Measurements from ENCODE around the gene MAP7D1.

Gene MAP7D1

DNA sequence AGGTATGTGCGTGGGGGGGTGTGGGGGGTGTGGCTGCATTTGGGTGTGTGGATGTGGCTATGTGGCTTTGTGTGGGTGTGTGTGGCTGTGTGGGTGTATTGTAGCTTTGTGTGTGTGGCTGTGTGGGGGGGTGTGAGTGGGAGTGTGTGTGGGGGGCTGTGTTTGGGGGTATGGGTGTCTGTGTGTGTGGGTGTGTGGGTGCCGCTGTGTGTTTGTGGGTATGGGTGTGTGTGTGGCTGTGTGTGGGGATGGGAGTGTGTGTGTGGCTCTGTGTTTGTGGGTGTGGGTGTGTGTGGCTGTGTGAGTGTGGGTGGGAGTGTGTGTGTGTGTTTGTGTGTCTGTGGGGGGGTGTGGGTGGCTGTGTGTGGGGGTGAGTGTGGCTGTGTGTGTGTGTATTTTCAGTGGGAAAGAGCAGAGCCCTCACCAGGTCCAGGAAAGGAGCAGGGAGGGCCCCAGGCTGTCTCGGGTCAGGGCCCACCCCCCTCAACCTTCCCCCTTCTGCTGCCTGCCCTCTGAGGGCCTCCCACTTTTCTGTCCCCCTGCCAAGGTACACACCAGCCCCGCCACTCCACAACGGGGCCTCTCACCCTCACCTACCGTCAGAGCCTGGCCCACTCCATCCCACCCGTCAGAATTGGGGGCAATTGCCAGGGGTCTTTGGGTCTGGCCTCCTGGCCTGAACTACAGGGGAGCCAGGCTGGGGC, 29.0 kb upstream of the MAP7D1 start:
- DNase-seq (ENCODE audit: low spot score), result no peak

DNA sequence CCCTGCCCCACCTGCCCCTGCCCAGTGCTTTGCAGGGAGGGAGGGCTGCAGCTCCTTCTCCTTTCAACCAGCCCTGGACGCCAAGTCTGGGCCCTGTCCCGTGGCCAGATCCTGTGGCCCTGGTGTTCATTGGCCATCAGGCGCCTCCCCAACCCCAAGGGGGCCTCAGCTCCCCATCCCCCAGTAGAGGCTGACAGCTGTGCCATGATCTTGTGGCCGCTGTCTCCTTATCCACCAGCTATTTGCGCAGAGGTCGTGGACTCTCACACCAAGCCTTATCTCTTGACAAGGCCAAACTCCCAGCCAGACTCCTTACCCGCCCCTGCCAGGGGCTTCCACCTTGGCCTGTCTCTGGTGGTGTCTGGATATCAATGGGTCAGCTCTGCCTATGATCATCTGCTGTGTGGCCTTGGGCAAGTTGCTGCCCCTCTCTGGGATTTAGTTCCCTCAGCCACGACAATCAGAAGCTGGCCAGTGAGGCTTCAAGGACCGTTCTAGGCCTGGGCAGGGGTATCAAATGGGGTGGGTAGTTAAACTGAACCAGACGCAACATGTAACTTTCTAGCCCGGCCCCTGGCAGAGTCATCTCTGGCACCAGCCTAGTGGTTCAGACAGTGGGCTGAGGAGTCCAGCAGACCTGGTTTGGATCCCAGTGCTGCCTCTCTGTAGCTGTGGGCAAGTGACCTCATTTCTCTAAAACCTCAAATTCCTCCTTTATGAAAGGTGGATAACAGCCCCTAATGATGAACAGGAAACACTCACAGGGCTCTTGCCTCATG, 27.6 kb upstream of the MAP7D1 start:
- no peak for DNase-seq (ENCODE audit: low spot score)

DNA sequence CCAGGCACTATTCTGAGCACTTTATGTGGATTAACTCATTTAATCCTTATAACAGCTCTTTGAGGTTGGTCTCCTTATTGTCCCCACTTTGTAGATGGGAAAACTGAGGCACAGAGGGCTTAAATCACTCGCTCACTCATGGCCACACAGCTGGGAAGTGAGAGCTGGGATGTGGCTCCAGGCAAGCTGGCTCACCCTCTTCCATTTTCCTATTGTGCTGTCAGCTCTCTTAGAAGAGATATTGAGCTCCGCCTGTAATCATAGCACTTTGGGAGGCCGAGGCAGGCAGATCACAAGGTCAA, 27.1 kb upstream of the MAP7D1 start:
- no peak for DNase-seq (ENCODE audit: low spot score)

DNA sequence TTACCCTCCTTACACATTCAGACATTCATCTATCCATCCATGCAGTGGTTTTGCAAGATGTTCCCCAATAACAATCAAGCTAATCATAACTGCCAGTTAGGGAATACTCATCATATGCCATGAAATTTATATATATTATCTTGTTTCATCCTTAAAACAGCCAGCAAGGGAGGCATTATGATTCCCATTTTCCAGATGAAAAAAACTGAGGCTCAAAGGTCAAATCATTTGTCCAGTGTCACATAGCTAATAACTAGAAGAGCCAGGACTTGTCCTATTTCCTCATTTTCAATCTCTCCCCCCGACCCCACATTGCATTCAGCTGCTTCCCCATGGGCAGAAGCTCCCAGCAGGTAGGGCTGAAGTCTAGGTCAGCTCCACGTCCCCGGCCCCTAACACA, 23.9 kb upstream of the MAP7D1 start:
- DNase-seq (ENCODE audit: low spot score), result no peak

DNA sequence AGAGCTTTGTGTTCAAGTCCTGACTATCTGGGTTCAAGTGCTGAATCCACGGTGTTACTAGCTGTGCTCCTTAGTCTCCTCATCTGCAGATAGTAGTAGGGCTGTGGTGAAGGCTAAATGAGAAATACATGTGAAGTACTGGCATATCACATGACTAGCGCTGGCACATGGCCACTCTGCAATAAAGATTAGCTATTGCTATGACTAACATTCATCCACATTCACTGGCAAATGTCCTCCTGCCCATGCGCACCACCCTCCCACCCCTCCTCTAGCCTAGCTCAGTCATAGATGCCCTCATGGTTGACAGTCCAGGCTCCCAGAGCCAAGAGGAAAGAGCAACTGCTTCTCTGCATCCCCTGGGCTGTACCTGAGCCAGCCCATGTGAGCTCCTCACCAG, 22.5 kb upstream of the MAP7D1 start:
- no peak for DNase-seq (ENCODE audit: low spot score)

DNA sequence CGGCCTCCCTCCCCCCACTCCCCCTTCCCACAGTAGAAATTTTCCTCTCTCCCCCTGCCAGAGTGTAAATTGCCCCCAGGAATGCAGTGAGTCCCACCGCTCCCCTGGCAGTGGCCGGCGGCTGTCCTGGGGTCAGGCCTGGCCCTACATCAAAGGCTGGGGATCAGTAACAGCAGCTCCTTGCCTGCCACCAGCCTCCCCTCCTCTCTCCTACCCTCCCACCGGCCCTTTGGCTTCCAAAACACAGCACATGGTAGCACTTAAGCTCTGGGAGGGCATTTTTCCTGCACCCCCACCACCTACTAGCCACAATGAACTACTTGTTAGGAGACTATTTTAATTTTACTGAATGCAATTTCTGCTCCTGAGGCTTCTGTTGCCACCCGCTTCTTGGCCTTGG, 21.9 kb upstream of the MAP7D1 start:
- no peak for DNase-seq (ENCODE audit: low spot score)

DNA sequence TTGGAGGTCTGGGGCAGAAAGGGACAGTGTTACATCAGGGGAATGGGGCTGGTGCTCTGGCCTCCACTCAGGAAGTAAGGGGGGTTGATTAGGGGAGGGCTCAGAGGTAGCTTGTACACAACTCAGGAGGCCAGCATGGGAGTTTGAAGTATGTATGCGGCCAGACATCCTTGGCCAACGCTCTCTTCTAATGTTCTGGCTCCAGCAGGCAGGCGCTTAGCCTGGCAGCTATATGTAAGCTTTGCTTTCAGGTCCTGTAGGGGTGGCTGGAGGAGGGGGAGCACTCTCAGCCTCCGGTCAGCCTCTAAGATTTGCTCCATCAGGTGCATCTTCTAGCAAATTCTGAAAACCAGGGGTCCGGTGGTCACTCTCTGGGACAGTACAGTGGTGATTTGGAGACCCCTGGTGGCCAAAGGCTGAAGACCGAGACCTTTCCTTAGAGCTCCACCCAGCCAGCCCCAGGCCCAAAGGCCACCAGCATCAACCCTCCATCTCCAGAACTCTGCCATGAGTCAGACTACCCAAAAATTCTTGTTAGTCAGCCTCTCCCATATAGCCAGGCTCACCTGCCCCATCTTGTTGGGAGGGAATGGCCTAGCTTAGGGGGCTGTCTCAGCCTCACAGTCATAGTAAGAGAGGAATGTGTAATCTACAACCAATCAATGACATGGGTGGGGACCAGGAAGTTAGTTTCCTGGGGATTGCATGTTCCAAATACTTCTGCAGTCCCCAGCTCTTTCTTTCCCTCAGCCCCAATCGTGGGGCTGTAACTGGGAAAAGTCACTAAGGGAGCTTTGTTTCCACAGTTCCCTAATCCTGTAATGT, 21.2 kb upstream of the MAP7D1 start:
- DNase-seq (ENCODE audit: low spot score), result peak; percentile 54

DNA sequence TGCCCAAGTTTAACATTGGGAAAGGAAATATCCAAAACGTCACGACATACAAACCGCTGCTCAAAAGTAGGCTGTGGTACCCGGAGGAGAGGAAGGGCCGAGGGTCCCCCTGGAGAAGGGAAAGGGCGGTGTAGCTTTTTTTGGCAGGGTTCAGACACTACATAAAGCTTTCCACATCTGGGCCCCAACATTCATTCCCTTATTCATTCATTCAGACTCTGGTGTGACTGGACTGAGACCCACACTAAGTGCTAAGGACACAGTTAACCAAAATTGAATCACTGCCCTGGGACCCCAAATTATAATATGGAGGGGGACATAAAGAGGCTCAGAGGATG, 20.7 kb upstream of the MAP7D1 start:
- no peak for DNase-seq (ENCODE audit: low spot score)

DNA sequence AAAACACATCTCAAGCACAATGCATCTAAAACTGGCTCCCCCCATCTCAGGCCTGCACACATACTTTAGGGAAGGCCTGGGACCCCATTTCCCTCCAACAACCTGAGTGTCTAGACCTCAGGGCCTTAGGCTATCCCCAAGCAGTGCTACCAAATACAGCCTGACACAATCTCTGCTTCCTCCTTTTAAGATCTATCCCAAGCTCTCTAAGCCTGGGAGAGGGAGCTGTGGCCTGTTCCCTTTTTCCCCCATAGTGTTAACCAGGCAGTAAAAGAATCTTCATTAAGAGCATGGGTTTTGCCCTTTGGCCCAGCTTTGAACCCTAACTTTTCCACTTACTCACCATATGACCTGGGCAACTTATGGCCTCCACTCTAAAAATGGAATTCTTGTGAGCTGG, 20.2 kb upstream of the MAP7D1 start:
- no peak for DNase-seq (ENCODE audit: low spot score)

DNA sequence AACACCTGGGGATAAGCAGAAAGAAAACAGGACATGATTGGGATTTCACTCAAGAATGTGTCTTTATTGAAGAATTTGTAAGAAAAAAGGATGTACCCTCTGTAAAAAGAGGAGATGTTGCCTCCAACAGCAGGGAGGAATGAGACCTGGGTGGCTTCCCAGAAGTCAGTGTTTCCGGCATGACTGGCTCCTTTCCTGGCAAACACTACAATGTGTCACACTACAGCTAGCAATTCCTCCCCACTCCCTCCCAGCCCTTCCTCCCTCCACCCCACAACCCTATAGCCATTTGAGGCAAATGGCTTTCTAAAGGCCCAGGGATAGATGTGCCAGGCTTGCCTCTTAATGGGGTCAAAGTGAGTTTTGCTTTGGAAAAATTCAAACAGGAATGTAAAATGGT, 19.4 kb upstream of the MAP7D1 start:
- DNase-seq (ENCODE audit: low spot score), result no peak

DNA sequence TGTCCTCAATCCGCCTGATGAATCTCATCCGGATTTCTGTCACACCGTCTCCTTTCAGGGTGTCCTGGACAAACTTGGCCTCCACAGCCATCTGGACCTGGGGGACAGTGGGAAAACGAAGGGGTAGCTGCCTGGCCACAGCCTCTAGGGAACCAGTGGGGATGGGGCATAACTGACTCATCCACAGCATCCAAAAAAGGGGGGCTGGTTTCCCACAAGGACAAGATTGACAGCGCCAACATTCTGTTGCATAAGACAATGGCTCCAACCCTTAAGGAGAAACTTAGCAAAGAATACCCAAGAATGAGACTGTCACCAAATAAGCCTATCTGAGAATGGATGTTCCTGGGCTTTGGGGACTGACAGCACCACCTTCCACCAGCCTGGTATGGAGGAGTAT, 18.7 kb upstream of the MAP7D1 start:
- no peak for DNase-seq (ENCODE audit: low spot score)

DNA sequence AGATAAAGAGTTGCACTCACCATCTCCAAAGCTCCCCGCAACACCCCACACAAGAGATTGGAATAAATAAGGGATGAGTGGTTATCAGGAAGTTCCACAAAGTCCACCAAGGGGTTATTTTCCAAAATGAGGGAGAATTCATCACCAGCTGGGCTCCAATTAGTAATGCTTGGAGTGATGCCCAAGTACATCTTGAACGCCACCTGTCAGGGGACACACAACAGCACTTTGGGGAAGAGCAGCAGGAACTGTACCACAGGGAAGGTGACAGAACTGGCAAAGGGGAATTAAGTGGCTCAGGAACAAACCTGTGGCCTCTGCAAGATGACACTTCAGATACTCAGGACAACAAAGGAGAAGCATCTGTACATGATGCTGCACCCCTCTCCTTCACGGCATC, 18.2 kb upstream of the MAP7D1 start:
- DNase-seq (ENCODE audit: low spot score), result no peak

DNA sequence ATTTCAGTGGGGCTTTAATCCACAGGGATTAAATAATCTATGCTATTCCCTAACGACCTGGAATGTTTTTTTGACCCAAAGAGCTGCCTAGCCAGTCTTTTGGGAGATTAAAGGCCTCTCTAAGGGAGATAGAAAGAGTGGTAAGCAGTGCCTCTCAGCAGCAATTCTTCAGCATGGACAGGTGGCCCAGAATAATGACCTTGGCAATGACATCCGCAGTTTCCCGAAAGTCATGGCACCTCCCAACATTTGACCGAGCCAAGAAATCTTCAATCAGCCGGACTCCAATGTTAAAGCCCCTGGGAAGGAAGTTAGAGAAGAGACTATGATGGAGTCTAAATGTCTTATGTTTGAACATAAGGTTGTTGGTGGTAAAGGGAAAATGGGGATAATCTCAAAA, 16.4 kb upstream of the MAP7D1 start:
- DNase-seq (ENCODE audit: low spot score), result no peak

DNA sequence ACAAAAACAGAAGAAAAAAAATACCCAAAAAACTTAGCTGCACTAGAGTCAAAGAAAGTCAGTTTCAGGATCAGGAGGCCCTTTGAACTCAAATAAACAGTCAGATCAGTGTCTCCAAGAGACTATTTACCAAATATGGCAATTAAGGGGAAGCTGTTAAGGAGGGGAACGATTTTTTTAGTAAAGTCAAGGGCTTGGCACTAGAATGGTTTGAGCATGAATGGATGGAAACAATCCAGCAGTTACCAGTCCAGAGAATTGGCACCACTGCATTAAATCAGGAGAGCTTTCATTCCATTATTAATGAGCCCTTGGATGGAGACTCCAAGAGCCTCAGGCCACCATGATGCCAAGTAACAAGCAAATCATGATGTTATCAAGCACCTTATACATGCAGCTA, 13.8 kb upstream of the MAP7D1 start:
- DNase-seq (ENCODE audit: low spot score), result no peak

DNA sequence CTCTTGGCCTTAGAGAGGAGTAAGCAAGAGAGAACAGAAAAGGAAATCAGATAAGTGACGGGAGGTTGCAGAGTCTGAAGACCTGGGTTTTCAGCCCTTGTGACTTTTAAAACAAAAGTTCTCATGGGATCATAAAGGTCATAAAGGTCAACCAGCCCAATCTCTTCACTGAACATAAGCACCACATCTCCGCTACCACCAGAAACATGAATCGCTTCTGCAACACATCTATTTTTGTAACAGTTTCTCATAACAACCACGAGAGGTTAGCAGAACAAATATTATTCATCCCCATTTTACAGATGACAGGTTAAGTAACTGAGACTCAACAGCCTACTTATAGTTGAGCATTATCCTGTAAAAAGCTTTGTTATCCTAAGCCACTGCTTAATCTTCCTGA, 12.5 kb upstream of the MAP7D1 start:
- no peak for DNase-seq (ENCODE audit: low spot score)

DNA sequence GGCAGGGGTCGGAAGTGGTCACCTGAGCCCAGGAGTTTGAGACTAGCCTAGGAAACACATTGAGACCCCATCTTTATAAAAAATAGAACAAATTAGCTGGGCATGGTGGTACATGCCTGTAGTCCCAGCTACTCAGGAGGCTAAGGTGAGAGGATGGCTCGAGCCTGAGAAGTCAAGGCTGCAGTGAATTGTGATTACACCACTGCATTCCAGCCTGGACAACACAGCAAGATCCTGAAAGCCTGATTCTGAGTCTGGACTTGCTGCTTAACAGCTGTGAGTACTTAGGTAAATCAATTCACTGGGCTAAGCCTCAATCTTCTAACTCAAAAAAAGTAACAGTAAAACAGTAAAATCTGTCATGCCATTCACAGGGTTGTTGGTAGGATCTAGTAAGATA, 11.5 kb upstream of the MAP7D1 start:
- no peak for DNase-seq (ENCODE audit: low spot score)

DNA sequence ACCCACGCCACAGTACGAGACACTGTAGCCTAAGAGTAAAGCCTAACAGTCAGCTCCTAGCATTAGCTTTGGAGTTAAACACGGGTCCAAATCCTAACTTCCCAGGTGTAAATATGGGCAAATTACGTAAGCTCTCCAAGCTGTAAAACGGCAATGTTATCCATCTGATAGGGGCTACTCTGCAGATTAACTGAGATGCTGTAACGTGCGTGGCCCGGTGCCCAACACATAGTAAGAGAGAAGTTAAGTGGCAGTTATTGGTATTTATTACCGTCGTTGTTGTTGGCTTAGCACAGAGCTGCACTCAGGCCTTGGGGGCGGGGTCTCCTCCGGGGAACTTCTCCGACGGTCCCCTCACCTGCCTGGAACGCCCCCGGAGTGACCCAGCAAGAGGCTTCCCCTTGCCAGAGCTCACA, 7.1 kb upstream of the MAP7D1 start:
- no peak for DNase-seq (ENCODE audit: low spot score)

DNA sequence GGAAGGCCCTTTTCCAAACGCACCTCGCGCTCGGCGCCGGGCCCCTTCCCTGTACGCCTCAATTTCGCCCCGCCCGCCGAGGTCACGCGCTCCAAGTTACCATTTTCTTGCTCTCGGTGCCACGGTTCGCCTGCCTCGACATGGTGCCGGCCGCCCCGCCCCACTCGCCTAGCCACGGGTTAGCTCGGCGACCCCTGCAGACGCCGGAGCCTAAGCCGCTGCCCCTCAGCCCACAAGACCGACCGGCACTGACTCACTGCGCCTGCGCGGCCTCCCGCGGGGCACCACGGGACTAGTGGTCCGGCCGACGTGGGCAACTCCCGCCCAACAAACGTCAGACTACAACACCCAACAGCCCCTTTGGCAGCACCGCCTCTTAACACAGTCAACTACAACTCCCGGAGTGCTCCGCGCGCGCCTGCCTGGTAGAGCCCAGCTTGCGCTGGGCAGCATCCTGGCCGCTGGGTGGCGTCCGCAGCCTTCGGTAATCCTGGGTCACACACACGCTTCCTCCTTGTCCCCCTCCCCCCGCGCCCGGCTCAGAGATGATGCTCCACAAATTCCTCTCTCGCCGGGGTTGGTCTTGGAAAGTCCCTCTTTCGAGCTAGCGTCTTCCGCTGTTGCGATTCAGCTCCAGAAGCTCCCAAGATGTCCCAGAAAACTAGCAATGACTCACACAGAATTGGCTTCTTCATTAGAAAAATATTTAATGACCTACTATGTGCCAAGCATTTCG, 6.6 kb upstream of the MAP7D1 start, which contains the start of gene TRAPPC3:
Gene TRAPPC3, minus strand, starts transcription at position 250 of the 736 bp plus-strand sequence. Its CDS starts 108 bp downstream, at position 142.
- peak; percentile 99 for DNase-seq (ENCODE audit: low spot score)

DNA sequence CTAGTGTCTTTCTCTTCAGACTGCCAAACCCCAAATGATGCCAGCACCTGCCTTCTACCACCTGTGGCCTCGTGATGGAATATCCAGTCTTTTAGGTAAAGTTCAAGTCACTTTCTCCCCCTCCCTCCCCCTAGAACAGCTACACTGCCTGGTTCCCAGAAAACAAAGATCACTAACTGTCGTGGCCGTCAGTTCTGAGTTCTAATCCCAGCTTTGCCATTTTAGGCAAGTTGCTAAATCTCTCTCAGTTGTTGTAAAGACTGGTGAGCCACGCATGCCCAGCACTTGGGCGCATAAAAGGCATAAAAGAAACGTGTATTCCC, 6.0 kb upstream of the MAP7D1 start:
- DNase-seq (ENCODE audit: low spot score), result no peak

DNA sequence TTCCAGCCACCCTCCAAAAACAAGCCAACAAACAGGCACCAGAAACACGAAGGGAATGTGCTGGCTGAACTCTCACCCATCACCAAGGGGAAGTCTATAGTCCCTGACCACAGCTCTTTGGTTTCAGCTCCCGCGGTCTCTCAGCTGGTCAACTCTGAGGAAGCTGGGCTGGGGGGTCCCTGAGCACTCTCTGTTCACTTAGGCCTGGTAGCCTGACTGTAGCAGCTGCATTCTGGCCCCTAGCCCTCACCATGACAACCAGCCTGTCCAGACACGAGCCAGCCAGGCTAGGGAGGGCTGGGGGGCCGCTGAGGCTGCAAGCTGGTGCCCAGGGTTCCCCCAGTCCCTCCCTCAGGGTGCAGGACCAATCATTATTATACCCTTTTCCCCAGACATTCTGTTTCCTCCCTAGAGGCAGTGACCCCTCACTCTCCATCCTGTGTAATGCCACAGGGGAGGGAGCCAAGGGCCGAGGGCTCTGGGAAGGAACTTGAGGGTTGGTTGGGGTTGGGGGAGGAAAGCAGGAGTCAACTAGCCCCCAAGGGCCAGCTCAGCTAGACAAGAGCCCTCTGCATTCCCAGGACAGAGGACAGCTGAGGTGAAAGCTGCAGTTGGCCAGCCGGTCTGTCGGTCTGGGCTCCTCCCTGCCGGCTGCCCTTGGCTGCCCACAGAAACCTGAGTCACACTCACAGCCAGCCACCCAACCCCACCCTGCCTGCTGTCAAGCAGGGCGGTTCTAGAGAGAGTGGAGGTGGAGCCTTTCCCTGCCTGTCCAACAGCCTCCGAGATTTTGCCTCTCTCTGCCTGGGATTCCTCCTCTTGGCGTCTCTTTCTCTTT, 5.4 kb upstream of the MAP7D1 start:
- peak; percentile 82 for DNase-seq (ENCODE audit: low spot score)

DNA sequence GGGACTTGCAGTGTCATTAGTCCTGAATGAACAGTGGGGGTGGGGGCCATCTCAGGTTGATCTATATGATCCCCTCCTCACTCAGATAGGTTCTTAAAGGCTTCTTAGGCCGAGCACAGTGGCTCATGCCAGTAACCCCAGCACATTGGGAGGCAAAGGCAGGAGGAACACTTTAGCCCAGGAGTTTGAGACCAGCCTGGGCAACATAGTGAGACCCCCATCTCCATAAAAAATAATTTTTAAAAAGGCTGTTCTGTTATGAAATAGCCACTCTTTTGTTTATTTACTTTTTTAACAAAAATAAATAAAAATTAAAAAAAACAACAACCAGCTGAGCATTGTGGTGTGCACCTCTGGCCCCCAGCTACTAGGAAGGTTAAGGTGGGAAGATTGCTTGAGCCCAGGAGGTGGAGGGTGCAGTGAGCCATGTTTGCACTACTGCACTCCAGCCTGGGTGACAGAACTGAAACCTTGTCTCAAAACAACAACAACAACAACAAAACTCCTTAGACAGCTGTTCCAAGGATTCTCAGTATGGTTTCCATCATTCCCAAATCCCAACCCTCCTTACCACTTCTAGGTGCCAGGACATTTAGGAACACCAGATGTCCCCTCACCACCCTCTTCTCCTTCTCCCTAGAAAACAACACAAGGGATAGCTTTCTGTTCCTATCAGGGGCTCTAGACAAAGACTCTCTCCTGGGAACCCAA, 4.7 kb upstream of the MAP7D1 start:
- DNase-seq (ENCODE audit: low spot score), result peak; percentile 34

Data from NAMALWA (cell line).